ENCODE results near the gene FBXW8. TPM values are rescaled to one million over a fixed set of nuclear protein-coding genes. Genes with fewer than 3 reads are reported as not detected.

Gene FBXW8
- total RNA-seq, 1 donor from 2014 or later: 32.1 TPM

DNA sequence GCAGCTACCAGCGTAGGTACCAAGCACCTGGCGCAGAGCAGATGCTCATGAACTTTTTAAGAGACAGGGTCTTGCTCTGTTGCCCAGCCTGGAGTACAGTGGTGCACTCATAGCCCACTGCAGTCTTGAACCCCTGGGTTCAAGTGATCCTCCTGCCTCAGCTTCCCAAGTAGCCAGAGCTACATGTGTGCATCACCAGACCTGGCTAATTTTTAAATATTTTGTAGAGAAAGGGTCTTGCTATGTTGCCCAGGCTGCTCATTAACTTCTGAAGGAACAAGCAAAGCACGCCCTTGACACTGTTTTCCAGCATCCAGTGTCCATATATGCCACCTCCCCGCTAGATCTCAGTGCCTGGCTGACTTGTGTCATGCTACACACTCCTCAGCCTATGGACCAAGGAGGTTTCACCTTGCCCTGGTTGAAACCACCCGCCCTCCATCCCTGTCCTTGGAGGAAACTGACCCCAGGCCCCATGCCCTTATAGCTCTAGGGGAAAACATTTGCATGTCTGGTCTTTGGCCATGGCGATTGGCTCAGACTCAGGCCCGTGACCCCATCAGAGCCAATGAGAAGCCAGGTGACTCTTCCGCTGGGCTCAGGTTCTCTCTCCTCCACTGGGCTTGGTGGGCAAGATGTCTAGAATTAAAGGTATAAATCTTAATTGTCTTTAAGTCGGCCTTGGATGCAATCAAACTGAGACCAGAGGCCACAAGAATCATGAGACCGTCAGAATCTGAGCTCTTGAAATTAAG, 162.2 kb downstream of the FBXW8 start:
- Mint-ChIP-seq H3K4me1 (ENCODE audit: unreplicated experiment) (peaks cover 5% of the 10 kb centered on the region), H3K4me3 (ENCODE audit: unreplicated experiment) (no peak overlapping the region), H3K9me3 (ENCODE audit: unreplicated experiment) (no peaks in the 10 kb centered on the region), H3K36me3 (ENCODE audit: unreplicated experiment) (no peaks in the 10 kb centered on the region), H3K27ac (ENCODE audit: unreplicated experiment) (no peak overlapping the region), H3K27me3 (ENCODE audit: unreplicated experiment) (peaks cover 24% of the 10 kb centered on the region)
- DNase-seq (ENCODE audit: extremely low spot score, unreplicated experiment): no peak
- TF ChIP-seq, protein P1, sequence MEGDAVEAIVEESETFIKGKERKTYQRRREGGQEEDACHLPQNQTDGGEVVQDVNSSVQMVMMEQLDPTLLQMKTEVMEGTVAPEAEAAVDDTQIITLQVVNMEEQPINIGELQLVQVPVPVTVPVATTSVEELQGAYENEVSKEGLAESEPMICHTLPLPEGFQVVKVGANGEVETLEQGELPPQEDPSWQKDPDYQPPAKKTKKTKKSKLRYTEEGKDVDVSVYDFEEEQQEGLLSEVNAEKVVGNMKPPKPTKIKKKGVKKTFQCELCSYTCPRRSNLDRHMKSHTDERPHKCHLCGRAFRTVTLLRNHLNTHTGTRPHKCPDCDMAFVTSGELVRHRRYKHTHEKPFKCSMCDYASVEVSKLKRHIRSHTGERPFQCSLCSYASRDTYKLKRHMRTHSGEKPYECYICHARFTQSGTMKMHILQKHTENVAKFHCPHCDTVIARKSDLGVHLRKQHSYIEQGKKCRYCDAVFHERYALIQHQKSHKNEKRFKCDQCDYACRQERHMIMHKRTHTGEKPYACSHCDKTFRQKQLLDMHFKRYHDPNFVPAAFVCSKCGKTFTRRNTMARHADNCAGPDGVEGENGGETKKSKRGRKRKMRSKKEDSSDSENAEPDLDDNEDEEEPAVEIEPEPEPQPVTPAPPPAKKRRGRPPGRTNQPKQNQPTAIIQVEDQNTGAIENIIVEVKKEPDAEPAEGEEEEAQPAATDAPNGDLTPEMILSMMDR (IDR thresholded peaks at IDR 0.05): no peak

DNA sequence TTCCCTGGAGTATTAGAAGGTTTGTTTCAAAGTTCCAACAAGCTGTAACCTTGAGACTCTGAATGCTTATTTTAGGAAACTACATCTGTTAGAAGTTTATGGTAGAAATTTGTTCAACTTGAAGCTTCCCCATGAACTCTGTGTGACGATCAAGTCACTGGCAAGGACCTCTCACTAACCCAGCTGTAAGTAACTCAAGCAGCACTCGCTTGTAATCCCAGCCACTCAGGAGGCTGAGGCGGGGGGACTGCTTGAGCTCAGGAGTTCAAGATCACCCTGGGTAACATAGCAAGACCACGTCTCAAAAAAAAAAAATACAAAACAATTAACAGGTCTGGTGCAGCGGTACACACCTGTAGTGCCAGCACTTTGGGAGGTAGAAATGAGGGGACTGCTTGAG, 162.9 kb downstream of the FBXW8 start:
- H3K27me3 Mint-ChIP-seq (ENCODE audit: unreplicated experiment): peaks cover 24% of the 10 kb centered on the region
- TF ChIP-seq, protein P1 (IDR thresholded peaks at IDR 0.05): no peak
- H3K27ac Mint-ChIP-seq (ENCODE audit: unreplicated experiment): no peak overlapping the region
- no peaks in the 10 kb centered on the region for H3K36me3 Mint-ChIP-seq (ENCODE audit: unreplicated experiment)
- H3K9me3 Mint-ChIP-seq (ENCODE audit: unreplicated experiment): no peaks in the 10 kb centered on the region
- peaks cover 5% of the 10 kb centered on the region for H3K4me1 Mint-ChIP-seq (ENCODE audit: unreplicated experiment)
- DNase-seq (ENCODE audit: extremely low spot score, unreplicated experiment): no peak
- H3K4me3 Mint-ChIP-seq (ENCODE audit: unreplicated experiment): no peak overlapping the region

DNA sequence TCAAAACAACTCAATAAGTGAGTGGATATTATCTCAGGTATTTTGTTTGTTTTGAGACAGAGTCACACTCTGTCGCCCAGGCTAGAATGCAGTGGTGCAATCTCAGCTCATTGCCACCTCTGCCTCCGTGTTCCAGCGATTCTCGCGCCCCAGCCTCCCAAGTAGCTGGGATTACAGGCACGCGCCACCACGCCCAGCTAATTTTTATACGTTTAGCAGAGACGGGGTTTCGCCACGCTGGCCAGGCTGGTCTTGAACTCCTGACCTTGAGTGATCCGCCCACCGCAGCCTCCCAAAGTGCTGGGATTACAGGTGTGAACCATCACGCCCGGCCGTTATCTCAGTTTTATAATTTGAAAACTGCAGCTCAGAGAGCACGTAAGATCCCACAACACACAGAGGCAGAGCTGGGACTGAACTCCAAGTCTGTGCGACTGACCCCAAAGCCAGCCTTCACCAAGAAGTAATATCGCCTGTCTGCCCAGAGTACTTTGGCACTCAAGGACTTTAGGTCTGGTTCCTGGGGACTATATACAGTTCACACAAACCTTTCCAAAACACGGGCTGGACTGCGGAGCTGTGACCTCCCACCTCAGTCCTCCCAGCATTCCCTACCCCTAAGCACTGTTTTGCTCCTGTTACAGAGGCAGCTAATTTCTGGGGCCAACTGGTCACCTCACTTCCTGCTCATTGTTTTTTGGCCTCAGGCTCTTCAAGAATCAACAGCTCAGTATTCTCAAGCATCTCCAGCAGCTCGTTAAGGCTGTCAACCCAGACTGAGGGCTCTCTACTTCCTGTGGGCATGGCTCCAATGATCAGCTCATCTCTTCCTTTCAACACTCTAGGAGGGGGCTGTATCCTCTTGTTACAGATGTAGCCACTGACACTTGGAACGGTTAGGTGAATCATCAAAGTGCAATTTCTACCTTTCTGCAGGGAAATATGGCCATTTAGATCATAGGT, 165.9 kb downstream of the FBXW8 start:
- no peak for DNase-seq (ENCODE audit: extremely low spot score, unreplicated experiment)
- H3K27ac Mint-ChIP-seq (ENCODE audit: unreplicated experiment): no peak overlapping the region

DNA sequence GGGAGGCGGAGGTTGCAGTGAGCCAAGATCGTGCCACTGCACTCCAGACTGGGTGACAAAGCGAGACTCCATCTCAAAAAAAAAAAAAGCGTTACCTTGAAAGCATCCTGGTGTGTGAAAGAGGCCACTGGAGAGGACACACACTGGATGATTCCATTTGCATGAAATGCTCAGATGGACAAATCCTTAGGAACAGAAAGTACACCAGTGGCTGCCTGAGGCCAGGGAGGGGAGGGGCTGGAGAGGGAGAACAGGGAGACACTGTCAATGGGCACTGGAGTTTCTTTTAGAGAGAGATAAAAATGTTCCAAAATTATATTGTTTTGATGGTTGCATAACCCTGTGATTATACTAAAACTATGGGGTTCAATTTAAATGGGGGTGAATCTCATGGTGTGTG, 168.7 kb downstream of the FBXW8 start:
- Mint-ChIP-seq H3K4me3 (ENCODE audit: unreplicated experiment) (no peak overlapping the region), H3K9me3 (ENCODE audit: unreplicated experiment) (no peaks in the 10 kb centered on the region), H3K27me3 (ENCODE audit: unreplicated experiment) (peaks cover 32% of the 10 kb centered on the region), H3K36me3 (ENCODE audit: unreplicated experiment) (no peaks in the 10 kb centered on the region), H3K27ac (ENCODE audit: unreplicated experiment) (no peak overlapping the region), H3K4me1 (ENCODE audit: unreplicated experiment) (peaks cover 5% of the 10 kb centered on the region)
- no peak for DNase-seq (ENCODE audit: extremely low spot score, unreplicated experiment)
- TF ChIP-seq, protein P1 (IDR thresholded peaks at IDR 0.05): no peak

More for the DNA sequence above, 165.9 kb downstream of the FBXW8 start:
- Mint-ChIP-seq H3K36me3 (ENCODE audit: unreplicated experiment) (no peaks in the 10 kb centered on the region), H3K9me3 (ENCODE audit: unreplicated experiment) (no peaks in the 10 kb centered on the region), H3K4me1 (ENCODE audit: unreplicated experiment) (peaks cover 5% of the 10 kb centered on the region), H3K27me3 (ENCODE audit: unreplicated experiment) (peaks cover 32% of the 10 kb centered on the region), H3K4me3 (ENCODE audit: unreplicated experiment) (no peak overlapping the region)
- TF ChIP-seq, protein P1 (IDR thresholded peaks at IDR 0.05): no peak

DNA sequence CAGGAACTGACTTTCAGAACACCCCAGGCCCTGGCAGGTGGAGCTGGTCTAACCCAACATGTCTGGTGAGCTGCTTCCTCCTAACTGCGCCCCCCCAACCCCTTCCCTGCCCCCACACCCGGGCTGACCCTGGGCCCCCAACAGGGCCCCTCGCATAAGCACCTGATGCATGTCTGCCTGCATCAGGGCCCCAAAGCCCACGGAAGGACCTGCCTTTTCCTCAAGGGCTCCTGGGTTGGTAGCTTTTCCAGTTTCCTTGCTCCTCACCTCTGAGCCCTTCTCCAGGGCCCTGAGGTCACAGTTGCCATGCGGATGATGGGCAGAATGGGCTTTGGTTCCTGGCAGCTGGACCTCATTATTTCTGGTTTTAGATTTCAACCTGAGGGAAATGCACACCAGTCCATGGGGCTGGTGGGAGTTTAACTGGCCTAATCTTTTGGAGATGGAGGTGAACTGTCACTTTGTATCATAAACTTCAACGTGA, 170.0 kb downstream of the FBXW8 start:
- TF ChIP-seq, protein P1 (IDR thresholded peaks at IDR 0.05): no peak
- Mint-ChIP-seq H3K27ac (ENCODE audit: unreplicated experiment) (no peak overlapping the region), H3K4me1 (ENCODE audit: unreplicated experiment) (peaks cover 5% of the 10 kb centered on the region), H3K36me3 (ENCODE audit: unreplicated experiment) (no peaks in the 10 kb centered on the region), H3K4me3 (ENCODE audit: unreplicated experiment) (no peak overlapping the region), H3K9me3 (ENCODE audit: unreplicated experiment) (no peaks in the 10 kb centered on the region), H3K27me3 (ENCODE audit: unreplicated experiment) (peaks cover 28% of the 10 kb centered on the region)
- DNase-seq (ENCODE audit: extremely low spot score, unreplicated experiment): no peak
